Raji (cell line): ENCODE data around the gene CEP128.

Experiments used
- POLR2A ChIP-seq: IDR thresholded peaks from 2 replicates; pipeline ENCODE4 v1.6.1; 2011; ENCODE audit warnings: low read depth, low read length, control low read depth; ENCODE audit not compliant: insufficient read depth

CEP128 gene

DNA sequence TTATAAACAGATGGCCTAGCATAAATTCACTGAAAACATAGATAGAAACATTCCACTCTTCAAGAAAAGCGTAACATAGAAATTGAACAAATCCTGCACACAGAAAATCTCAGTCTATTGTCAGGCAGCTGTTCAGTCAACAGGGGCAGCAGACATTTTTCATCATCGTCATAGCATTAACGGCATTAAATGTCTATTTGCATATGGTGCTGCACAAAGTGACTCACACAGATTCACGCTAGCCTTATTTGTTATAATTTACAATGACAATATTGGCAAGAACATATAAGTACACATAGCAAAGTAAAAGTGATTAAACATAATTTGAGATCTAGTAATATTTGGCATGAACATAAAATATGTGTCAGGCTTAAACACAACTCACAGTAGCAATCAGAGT lies 95.7 kb downstream of the CEP128 start:
- TF ChIP-seq POLR2A: no peak

DNA sequence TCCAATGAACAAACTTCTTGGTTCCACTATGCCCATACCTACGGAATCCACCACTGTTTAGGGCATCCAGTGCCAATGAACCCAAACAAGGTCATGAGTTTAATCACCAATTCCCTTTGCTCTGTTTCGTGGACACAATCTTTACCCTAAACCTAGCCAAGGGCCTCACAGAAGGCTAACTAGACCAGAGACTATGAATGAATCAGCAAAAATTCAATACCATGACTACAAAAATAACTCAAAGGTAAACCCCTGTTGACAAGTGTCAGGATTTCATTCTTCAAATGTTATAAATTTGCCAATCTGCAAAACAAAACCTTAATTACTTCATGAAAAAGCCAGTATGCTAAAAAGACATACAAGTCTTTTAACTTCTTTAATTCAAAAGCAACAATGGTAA lies 96.7 kb downstream of the CEP128 start:
- TF ChIP-seq POLR2A: no peak

DNA sequence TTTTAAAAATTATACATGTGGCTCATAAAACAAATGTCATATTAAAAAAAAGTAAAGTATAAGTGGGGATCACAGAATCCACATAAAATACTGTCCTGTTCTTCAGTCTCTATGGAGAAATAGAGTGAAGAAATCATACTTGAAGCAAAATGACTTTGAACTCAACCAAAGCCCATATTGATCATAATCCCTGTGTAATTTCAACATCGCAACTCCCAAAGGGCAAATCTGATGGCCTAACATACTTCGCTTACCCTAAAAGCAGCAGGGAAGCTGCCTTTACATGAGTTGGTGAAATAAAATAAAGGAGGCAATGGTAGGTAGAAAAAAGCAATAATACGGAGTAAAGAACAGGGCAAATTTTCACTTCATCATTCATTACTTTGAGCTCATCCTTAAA lies 101.8 kb downstream of the CEP128 start:
- no peak for TF ChIP-seq POLR2A

DNA sequence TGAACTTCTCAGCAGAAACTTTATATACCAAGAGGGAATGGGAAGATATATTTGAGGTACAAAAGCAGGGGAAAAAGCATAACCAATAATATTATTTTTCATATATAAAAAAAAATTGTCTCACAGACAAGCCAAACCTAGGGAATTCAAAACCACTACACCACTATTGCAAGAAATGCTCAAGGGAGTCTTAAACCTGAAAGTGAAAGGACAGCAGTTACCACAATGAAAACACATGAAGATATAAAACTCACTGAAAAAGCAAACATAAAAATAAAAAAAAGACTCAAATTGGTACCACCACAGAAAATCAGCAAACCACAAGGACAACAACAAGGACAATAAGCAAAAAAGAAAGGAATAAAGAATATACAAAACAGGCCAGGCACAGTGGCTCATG lies 131.9 kb downstream of the CEP128 start:
- no peak for TF ChIP-seq POLR2A

DNA sequence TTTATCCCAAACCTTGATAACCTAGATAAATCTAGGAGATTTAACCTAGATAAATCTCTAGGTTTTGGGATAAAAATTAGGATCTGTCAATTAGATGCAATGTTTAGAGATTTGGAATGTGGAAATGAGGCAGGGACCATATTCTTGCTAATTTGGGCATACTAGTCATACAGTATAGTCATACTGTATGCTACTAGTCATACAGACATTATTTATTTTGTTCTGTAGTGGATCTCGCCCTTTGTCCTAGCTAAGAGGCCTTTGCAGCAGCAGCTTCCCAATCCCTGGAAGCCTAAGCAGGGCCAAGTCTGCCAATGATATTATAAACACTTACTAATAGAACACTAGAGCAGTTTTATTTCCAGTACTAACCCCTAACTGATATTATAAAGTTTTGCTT lies 136.4 kb downstream of the CEP128 start:
- TF ChIP-seq POLR2A: no peak

DNA sequence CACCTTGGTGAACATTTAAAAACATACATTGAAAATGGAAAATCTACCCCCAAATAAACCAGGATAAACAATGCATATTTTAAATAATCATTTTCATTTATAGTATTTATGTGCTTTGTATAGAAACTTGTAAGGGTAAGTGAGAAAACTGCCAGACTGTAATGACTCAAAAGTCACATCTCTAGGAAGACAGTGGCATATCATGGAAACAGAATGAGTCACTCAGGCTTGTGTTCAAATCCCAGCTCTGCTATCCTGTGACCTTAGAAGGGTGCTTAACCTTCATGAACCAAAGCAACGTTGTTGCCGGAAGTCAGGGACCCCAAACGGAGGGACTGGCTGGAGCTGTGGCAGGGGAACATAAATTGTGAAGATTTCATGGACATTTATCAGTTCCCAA lies 142.7 kb downstream of the CEP128 start:
- TF ChIP-seq POLR2A: no peak

DNA sequence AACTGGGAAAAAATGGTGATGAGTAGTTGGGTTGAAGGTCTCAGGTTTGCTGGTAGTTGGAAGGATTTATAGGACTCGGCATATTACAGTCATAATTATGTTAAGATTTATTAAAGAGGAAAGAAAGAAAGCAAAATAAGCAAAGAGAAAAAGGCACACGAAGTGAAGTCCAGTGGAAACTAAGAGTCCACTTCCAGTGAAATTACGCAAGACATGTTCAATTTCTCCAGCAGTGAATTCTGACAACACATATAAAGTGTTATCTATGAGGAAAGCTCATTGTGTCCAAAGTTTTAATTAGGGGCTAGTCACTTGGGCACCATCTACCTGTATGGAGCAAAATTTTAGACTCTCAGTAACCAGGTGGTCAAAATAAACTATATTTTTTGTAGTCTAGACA lies 143.3 kb downstream of the CEP128 start:
- TF ChIP-seq POLR2A: no peak

DNA sequence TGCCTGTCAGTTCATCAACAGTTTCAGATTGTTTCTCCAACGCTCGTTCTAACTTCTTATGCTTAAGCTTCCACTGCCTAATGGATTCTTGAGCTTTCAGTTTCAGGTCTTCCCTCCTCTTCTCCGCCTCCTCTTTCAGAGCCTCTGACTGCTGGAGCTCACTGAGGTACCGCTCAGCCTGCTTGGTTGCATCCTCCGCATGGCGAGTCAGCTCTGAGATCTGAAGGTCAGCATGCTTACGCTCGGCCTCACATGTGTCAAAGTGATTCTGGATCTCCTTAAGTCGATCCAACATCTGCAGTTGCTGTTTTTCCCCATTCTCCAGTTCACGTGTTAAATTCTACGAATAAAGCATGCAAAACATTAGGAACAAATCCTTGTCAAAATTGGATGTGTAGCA lies 148.8 kb downstream of the CEP128 start:
- no peak for TF ChIP-seq POLR2A

DNA sequence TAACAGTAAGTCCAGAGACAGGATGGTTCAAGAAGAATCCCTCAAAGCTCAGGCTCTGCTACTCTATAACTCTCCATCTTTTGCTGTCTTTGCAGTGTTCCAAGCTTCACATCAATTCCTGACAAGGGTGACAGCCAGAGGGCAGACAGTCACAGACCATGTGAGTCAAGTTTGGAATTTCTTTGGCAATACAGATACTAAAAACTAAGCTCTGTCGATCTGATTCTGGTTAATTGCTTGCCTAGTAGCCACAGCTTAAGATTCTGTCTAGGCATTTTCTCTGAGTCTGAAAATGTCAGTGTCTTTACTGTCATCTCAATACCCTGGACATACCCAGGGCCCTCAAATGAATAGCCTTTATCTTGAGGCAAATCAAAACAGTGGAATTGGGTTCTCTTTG lies 153.7 kb downstream of the CEP128 start:
- no peak for TF ChIP-seq POLR2A

DNA sequence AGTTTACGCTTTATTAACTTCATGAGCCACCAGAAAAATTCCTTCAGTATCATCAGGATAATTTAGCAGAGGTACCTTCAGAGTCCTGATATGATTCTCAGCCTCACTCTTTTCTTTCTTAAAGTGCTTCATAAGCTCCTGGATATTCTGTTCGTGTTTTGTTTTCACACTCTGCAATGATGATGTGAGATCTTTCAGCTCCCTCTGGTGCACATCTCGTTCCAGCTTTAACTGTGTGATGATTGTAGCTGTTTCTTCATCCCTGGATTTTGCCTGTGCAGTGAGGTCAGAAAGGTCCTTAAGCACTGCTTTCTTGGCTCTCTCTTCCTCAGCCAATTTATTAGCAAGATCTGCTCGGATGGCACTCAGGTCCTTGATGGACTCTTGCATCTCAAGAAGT lies 156.7 kb downstream of the CEP128 start:
- TF ChIP-seq POLR2A: no peak

DNA sequence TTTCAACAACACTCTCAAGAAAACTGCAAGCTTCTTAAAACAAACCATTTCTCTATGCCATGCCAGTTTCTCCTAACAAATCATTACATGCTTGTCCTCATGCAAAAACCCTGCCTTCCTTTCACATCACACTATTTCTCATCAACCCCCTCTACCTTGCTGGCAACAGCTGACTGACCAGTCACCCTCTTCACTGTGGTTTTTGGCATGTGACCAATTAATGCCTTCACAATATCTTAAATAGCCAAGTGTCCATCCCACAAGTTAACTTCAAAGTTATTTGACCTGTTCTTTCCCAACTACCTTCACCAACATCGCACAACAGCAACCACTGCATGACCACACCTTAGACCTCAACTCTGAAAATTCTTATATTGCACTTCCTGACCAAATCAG lies 159.6 kb downstream of the CEP128 start:
- no peak for TF ChIP-seq POLR2A

DNA sequence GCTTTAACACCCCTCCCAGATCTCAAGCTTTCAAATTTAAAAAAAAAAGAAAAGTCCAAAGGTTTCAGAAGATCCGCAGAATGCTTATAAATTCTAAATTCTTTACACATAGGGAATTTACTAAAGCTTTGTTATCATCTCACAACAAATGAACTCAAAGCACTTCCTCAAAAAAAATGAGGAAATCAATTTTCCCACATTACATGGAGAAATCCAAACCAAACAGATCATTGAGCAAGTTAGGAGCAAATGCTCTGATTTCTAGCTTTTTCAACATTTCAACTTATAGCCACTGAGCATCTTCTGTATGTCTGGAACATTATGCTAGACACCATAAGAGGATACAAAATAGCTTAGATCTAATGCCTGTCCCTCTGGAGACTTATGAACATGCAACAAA lies 161.0 kb downstream of the CEP128 start:
- TF ChIP-seq POLR2A: no peak

DNA sequence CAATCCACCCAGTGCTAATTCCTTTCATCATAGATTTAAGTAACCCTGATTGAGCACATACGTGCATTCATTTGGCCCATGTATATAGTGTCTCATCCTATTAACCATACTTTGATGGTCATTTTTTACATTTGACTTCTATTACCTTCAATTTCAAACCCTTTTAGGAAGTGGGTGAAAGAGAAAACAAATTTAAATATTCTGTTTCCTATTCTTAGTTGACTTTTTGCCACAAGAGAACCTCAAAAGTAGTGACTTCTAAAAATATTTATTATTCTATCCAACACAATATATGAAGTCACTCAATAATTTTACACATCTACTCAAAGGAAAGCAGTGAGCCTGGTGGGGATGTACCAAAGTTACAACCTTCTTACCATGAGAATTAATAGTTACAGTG lies 164.9 kb downstream of the CEP128 start:
- no peak for TF ChIP-seq POLR2A

DNA sequence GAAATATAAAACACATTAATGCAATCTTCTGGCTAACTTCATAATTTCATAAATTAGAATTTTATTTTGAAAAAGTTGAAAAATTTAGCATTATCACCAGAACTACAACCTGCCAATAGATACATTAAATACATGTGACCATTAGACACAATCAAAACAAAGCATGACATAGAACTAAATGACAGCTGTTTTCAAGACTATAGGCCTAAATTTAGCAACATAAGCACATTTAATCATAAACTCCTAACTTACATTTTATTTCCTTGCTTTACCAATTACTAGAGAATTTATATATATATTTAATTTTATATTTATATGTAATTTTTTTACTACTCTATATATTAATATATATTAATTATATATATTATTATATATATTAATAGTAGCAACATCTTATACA lies 165.4 kb downstream of the CEP128 start:
- no peak for TF ChIP-seq POLR2A

DNA sequence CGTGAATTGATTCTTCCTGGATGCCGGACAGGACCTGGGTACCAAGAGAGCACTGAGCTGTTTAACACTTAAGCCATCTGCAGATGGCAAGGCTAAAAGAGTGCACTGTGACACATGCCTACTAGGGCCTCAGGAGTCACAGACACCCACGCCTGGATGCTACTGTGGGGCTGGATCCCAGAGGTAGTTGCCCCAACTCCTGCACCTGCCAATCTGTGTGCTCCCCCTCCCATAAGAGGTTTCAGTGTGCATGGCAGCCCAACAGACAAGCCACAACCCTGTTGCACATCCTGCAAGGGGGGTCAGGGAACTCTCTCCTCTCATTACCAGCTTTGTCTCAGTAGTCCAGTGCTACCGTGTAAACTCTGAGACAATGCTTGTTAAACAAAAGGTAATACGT lies 169.0 kb downstream of the CEP128 start:
- TF ChIP-seq POLR2A: no peak

DNA sequence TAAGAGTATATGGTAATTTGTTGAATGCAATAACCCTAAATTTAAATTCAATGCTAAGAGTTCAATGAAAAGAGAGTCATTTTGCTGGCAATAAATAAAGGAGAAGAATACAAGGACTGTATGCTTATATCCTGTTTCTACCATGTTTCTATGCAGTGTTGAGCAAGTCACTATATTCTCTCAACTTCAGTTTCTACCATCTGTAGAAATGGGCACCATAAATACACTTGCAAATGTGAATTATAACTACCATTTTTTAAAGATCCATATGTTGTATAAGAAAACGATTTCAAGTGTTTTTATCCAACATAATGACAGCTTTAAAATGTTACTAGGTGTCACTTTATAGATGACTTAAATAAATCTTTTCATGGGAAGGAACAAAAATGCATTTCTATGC lies 170.3 kb downstream of the CEP128 start:
- no peak for TF ChIP-seq POLR2A

DNA sequence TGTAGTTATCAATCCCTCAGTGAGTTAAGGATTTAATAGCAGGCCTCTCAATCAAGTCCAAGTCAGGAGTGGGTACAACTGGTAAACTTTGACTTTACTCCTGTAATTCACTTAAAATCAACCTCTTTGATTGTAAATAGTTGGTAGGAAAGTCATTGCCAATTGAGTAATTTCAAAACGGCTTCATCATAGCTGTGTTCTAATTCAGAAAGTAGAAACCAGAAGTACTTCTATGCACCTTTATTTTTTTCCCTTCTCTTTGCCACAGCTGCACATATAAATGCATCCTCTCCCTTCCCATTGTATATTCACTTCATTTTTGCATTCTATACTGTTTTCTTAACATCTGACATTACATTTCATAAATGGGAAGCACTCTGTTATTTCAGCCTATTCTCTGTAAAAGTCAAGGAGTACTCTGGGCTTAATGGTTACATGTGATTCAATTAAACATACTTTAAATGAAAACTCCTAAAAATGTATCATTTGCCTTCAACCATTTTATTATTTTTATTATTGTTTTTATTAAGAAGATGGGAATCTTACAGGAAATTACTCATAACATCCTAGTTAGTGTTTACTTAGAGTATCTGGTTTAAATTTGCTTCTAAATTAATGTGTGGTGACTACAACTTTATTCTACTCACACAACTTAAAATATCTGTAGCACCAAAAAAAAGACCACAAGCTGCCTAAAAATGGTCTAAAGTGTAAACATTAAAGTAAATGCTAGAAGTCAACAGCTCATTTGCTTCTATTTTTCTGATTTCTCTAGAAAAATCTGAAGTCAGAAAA lies 171.2 kb downstream of the CEP128 start:
- TF ChIP-seq POLR2A: no peak
